HEK293 (cell line): ENCODE results near the gene KLF12.

Experiments used
- CTCF ChIA-PET: fragments of 350-600 bp; formaldehyde crosslinking; extraction: SDS; loops from one replicate; lab custom pipeline; 2021; ENCODE audit warnings: antibody characterized with exemption; lab: Yijun Ruan, JAX
- POLR2A ChIA-PET: fragments of 300-600 bp; formaldehyde crosslinking; extraction: SDS; loops from one replicate; lab custom pipeline; 2020; ENCODE audit warnings: antibody characterized with exemption, inconsistent platforms; lab: Yijun Ruan, JAX
- H3K27ac ChIP-seq: fragments of 200-500 bp; sonication (Bioruptor generic); 2 replicates; pipeline ENCODE4 v1.5.1; 2014; ENCODE audit warnings: low read depth, low read length, control low read depth, inconsistent platforms; ENCODE audit errors: extremely low read depth
- H3K36me3 ChIP-seq, 2 experiments: fragments of 200-500 bp in 1 of 2; sonication (Bioruptor generic) in 1 of 2; 1 replicate in 1 of 2; 2 replicates in 1 of 2; pipeline ENCODE4 v1.5.1; 2014 to 2017; ENCODE audit warnings: inconsistent platforms in 2 of 2, low read length in 2 of 2; ENCODE audit not compliant: control insufficient read depth in 2 of 2, insufficient read depth in 1 of 2
- H3K4me1 ChIP-seq: fragments of 200-500 bp; sonication (Bioruptor generic); 2 replicates; pipeline ENCODE4 v1.5.1; 2014; ENCODE audit warnings: mild to moderate bottlenecking, low read length, inconsistent platforms; ENCODE audit not compliant: control insufficient read depth, insufficient read depth
- H3K4me3 ChIP-seq: 2 replicates; pipeline ENCODE4 v1.5.1; 2011; ENCODE audit warnings: low read depth, mild to moderate bottlenecking, control low read depth, low read length, moderate library complexity
- H3K9me3 ChIP-seq: fragments of 200-500 bp; sonication (Bioruptor generic); 2 replicates; pipeline ENCODE4 v1.5.1; 2014; ENCODE audit warnings: low read depth, low read length, inconsistent platforms; ENCODE audit not compliant: control insufficient read depth, insufficient read depth
- GLIS2 ChIP-seq: fragments of 450-650 bp; formaldehyde crosslinking; IDR thresholded peaks from 2 replicates; pipeline ENCODE4 v1.5.1; 2016; ENCODE audit warnings: missing biosample characterization, missing genetic modification characterization
- KLF9 ChIP-seq: fragments of 450-650 bp; formaldehyde crosslinking; IDR thresholded peaks from 2 replicates; pipeline ENCODE4 v1.5.1; 2016; ENCODE audit warnings: missing biosample characterization, missing genetic modification characterization, low read depth
- MYNN ChIP-seq: fragments of 450-650 bp; formaldehyde crosslinking; IDR thresholded peaks from 2 replicates; pipeline ENCODE4 v1.5.1; 2016; ENCODE audit warnings: missing biosample characterization, missing genetic modification characterization, borderline replicate concordance
- SCRT2 ChIP-seq: fragments of 450-650 bp; formaldehyde crosslinking; IDR thresholded peaks from 2 replicates; pipeline ENCODE4 v1.5.1; 2016; ENCODE audit warnings: missing biosample characterization, missing genetic modification characterization
- ZBTB20 ChIP-seq: fragments of 450-650 bp; formaldehyde crosslinking; IDR thresholded peaks from 2 replicates; pipeline ENCODE4 v1.5.1; 2016; ENCODE audit warnings: missing biosample characterization, missing genetic modification characterization
- ZFHX2 ChIP-seq: fragments of 450-650 bp; formaldehyde crosslinking; conservative IDR thresholded peaks from 2 replicates; pipeline ENCODE4 v1.5.1; 2016; ENCODE audit warnings: missing biosample characterization, missing genetic modification characterization
- ZFP41 ChIP-seq: fragments of 450-650 bp; formaldehyde crosslinking; IDR thresholded peaks from 2 replicates; pipeline ENCODE4 v1.5.1; 2016; ENCODE audit warnings: missing biosample characterization, missing genetic modification characterization, borderline replicate concordance
- ZNF121 ChIP-seq: fragments of 450-650 bp; formaldehyde crosslinking; IDR thresholded peaks from 2 replicates; pipeline ENCODE4 v1.5.1; 2016; ENCODE audit warnings: missing biosample characterization, missing genetic modification characterization
- ZNF169 ChIP-seq: fragments of 450-650 bp; formaldehyde crosslinking; IDR thresholded peaks from 2 replicates; pipeline ENCODE4 v1.5.1; 2016; ENCODE audit warnings: missing biosample characterization, missing genetic modification characterization
- ZNF214 ChIP-seq: fragments of 450-650 bp; formaldehyde crosslinking; IDR thresholded peaks from 2 replicates; pipeline ENCODE4 v1.5.1; 2017; ENCODE audit warnings: missing biosample characterization, mild to moderate bottlenecking, missing genetic modification characterization, borderline replicate concordance
- ZNF223 ChIP-seq: fragments of 450-650 bp; formaldehyde crosslinking; IDR thresholded peaks from 2 replicates; pipeline ENCODE4 v1.5.1; 2016; ENCODE audit warnings: missing biosample characterization, missing genetic modification characterization
- ZNF341 ChIP-seq: fragments of 450-650 bp; formaldehyde crosslinking; IDR thresholded peaks from 2 replicates; pipeline ENCODE4; 2016; ENCODE audit warnings: low read depth, missing biosample characterization, missing genetic modification characterization
- ZNF404 ChIP-seq: fragments of 450-650 bp; formaldehyde crosslinking; IDR thresholded peaks from 2 replicates; pipeline ENCODE4 v1.5.1; 2017; ENCODE audit warnings: missing biosample characterization, missing genetic modification characterization
- ZNF521 ChIP-seq: fragments of 450-650 bp; formaldehyde crosslinking; IDR thresholded peaks from 2 replicates; pipeline ENCODE4 v1.5.1; 2017; ENCODE audit warnings: missing biosample characterization, mild to moderate bottlenecking, missing genetic modification characterization
- ZNF558 ChIP-seq: fragments of 450-650 bp; formaldehyde crosslinking; IDR thresholded peaks from 2 replicates; pipeline ENCODE4 v1.5.1; 2016; ENCODE audit warnings: missing biosample characterization, missing genetic modification characterization
- ZNF560 ChIP-seq: fragments of 450-650 bp; formaldehyde crosslinking; IDR thresholded peaks from 2 replicates; pipeline ENCODE4 v1.5.1; 2017; ENCODE audit warnings: missing biosample characterization, missing genetic modification characterization, borderline replicate concordance
- ZNF623 ChIP-seq: fragments of 450-650 bp; formaldehyde crosslinking; IDR thresholded peaks from 2 replicates; pipeline ENCODE4 v1.5.1; 2016; ENCODE audit warnings: missing biosample characterization, missing genetic modification characterization
- ZNF660 ChIP-seq: fragments of 450-650 bp; IDR thresholded peaks from 2 replicates; pipeline ENCODE4 v1.5.1; 2018; ENCODE audit warnings: missing biosample characterization, mild to moderate bottlenecking, missing genetic modification characterization
- ZNF843 ChIP-seq: fragments of 450-650 bp; formaldehyde crosslinking; IDR thresholded peaks from 2 replicates; pipeline ENCODE4 v1.5.1; 2016; ENCODE audit warnings: missing biosample characterization, missing genetic modification characterization
- TF ChIP-seq, protein P1 (sequence below): fragments of 450-650 bp; formaldehyde crosslinking; IDR thresholded peaks from 2 replicates; pipeline ENCODE4 v1.5.1; 2016; ENCODE audit warnings: missing biosample characterization, missing genetic modification characterization
- TF ChIP-seq, protein P2 (sequence below): fragments of 450-650 bp; formaldehyde crosslinking; IDR thresholded peaks from 2 replicates; pipeline ENCODE4 v1.5.1; 2016; ENCODE audit warnings: missing biosample characterization, missing genetic modification characterization
- TF ChIP-seq, protein P3 (sequence below): fragments of 450-650 bp; formaldehyde crosslinking; conservative IDR thresholded peaks from 2 replicates; pipeline ENCODE4 v1.5.1; 2016; ENCODE audit warnings: low read depth, missing biosample characterization, missing genetic modification characterization
- TF ChIP-seq, protein P4 (sequence below): fragments of 450-650 bp; formaldehyde crosslinking; IDR thresholded peaks from 2 replicates; pipeline ENCODE4 v1.5.1; 2016; ENCODE audit warnings: missing biosample characterization, missing genetic modification characterization, borderline replicate concordance

Gene KLF12

DNA sequence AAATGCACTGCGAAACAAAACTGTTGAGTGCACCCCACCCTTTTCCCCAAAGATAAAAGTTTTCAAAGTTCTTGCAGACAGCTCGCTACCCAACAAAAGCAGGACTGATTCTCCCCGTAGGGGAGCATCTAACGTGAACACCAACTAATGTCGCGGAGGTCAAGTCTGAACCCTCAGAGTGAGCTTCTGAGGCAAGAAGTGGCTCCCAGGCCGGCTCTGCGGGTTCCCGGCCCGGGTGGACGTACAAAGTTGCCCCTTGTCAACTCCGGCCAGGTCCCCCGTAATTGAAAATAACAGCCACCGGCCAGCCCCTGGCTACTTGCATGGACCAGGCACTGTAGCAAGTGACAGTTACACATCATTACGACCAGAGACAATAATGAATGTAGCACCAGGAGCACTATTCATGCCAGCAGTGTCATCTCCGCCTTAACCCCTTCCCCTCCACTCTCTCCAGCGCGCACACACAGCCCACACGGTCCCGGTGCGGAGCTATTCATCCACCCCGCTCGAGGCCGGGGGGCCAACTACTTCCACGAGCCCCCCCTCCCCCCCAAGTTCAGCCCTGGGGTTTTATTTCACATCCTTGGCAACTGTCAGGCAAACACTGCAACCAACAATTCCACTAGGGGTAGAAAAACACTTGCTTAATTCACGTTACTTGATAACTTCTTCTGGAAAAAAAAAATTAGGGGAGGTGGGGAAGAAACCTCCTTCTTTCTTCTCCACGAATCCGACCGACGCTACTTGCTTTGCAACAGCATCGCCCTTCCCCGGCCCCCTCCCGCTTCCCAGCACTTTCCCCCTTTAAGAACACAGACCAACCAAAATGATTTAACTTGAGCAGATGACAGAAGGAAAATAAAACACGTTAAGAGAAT is 1.2 kb downstream of the KLF12 start:
- H3K9me3 ChIP-seq = no peaks in the 10 kb centered on the region
- H3K4me3 ChIP-seq = peak overlapping the region; percentile 75
- TF ChIP-seq ZNF660 (peak; percentile 16; the same call in 1 of the 2 replicates), ZFHX2 (tag by site-specific recombination) (no peak), ZNF214 (tag by site-specific recombination) (0 out of 2 replicates have a peak, but pooled peaks have one; percentile 11), ZNF623 (no peak), ZNF404 (tag by site-specific recombination) (no peak), ZNF223 (no peak), ZNF843 (tag by site-specific recombination) (no peak), SCRT2 (0 out of 2 replicates have a peak, but pooled peaks have one; percentile 46), ZNF341 (peak; percentile 51; the same call in 1 of the 2 replicates), GLIS2 (peak; percentile 43), ZBTB20 (tag by site-specific recombination) (0 out of 2 replicates have a peak, but pooled peaks have one; percentile 7)
- TF ChIP-seq, protein P1, sequence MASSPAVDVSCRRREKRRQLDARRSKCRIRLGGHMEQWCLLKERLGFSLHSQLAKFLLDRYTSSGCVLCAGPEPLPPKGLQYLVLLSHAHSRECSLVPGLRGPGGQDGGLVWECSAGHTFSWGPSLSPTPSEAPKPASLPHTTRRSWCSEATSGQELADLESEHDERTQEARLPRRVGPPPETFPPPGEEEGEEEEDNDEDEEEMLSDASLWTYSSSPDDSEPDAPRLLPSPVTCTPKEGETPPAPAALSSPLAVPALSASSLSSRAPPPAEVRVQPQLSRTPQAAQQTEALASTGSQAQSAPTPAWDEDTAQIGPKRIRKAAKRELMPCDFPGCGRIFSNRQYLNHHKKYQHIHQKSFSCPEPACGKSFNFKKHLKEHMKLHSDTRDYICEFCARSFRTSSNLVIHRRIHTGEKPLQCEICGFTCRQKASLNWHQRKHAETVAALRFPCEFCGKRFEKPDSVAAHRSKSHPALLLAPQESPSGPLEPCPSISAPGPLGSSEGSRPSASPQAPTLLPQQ (tag by site-specific recombination) = 0 out of 2 replicates have a peak, but pooled peaks have one; percentile 94
- TF ChIP-seq, protein P2, sequence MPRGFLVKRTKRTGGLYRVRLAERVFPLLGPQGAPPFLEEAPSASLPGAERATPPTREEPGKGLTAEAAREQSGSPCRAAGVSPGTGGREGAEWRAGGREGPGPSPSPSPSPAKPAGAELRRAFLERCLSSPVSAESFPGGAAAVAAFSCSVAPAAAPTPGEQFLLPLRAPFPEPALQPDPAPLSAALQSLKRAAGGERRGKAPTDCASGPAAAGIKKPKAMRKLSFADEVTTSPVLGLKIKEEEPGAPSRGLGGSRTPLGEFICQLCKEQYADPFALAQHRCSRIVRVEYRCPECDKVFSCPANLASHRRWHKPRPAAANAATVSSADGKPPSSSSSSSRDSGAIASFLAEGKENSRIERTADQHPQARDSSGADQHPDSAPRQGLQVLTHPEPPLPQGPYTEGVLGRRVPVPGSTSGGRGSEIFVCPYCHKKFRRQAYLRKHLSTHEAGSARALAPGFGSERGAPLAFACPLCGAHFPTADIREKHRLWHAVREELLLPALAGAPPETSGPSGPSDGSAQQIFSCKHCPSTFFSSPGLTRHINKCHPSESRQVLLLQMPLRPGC = no peak
- TF ChIP-seq, protein P3, sequence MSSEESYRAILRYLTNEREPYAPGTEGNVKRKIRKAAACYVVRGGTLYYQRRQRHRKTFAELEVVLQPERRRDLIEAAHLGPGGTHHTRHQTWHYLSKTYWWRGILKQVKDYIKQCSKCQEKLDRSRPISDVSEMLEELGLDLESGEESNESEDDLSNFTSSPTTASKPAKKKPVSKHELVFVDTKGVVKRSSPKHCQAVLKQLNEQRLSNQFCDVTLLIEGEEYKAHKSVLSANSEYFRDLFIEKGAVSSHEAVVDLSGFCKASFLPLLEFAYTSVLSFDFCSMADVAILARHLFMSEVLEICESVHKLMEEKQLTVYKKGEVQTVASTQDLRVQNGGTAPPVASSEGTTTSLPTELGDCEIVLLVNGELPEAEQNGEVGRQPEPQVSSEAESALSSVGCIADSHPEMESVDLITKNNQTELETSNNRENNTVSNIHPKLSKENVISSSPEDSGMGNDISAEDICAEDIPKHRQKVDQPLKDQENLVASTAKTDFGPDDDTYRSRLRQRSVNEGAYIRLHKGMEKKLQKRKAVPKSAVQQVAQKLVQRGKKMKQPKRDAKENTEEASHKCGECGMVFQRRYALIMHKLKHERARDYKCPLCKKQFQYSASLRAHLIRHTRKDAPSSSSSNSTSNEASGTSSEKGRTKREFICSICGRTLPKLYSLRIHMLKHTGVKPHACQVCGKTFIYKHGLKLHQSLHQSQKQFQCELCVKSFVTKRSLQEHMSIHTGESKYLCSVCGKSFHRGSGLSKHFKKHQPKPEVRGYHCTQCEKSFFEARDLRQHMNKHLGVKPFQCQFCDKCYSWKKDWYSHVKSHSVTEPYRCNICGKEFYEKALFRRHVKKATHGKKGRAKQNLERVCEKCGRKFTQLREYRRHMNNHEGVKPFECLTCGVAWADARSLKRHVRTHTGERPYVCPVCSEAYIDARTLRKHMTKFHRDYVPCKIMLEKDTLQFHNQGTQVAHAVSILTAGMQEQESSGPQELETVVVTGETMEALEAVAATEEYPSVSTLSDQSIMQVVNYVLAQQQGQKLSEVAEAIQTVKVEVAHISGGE (tag by site-specific recombination) = peak; percentile 85
- TF ChIP-seq, all 188 proteins: peak for 8
- CTCF ChIA-PET = interaction anchor here (0.6 to 1.2 kb wide), 3 partner anchors 431 to 1083 kb away, joined by 3 to 5 read pairs (median 4); no protein-coding TSS in a partner anchor
- H3K27ac ChIP-seq = peak overlapping the region; percentile 86
- H3K36me3 ChIP-seq = no peaks in the 10 kb centered on the region
- POLR2A ChIA-PET = interaction anchor here (1.5 kb wide), 1 partner anchor 197 kb away, joined by 5 read pairs; no protein-coding TSS in a partner anchor
- H3K4me1 ChIP-seq = peaks cover 9% of the 10 kb centered on the region

DNA sequence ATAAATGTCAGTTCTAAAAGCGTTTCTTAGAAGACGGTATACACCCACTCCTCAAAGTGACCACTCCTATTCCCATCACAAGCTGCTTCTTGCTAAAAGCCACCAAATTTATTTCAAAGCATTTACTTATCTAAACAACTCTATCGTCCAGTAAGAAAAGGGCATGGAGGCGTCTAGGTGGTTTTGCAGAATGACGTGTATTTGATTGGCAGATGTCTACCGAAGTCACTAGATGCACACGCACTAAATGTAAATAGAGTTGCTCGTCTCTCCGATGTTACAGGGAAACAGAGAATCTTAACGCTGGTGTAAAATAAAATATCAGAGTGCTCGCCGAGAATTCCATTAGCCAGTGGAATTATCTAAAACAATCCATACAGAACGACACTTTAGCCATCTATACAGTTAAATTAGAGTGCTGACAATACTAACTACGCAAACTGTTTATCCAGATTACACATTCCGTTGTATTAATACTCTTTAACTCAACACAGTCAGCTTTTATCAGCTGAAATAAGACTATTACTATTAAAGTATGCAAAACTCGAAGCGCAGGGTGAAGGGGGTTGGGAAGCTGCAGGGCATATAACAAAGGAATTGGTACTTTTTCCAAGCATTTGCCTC is 1.9 kb downstream of the KLF12 start:
- ChIA-PET POLR2A (interaction anchor here (0.7 kb wide), 1 partner anchor 117 kb away, joined by 3 read pairs; no protein-coding TSS in a partner anchor), CTCF (interaction anchor here (1.2 kb wide), 1 partner anchor 1083 kb away, joined by 3 read pairs; no protein-coding TSS in a partner anchor)
- Histone ChIP-seq H3K36me3 (no peaks in the 10 kb centered on the region), H3K9me3 (no peaks in the 10 kb centered on the region), H3K4me3 (peak overlapping the region; percentile 75), H3K27ac (peak overlapping the region; percentile 86; the same call in 1 of the 2 replicates), H3K4me1 (peaks cover 9% of the 10 kb centered on the region)
- TF ChIP-seq ZNF169 (no peak), ZNF560 (tag by site-specific recombination) (no peak), ZFP41 (tag by site-specific recombination) (no peak), KLF9 (tag by site-specific recombination) (no peak), MYNN (no peak), ZNF558 (tag by site-specific recombination) (no peak), ZNF521 (tag by site-specific recombination) (no peak), ZNF121 (tag by site-specific recombination) (no peak)
- TF ChIP-seq, protein P4, sequence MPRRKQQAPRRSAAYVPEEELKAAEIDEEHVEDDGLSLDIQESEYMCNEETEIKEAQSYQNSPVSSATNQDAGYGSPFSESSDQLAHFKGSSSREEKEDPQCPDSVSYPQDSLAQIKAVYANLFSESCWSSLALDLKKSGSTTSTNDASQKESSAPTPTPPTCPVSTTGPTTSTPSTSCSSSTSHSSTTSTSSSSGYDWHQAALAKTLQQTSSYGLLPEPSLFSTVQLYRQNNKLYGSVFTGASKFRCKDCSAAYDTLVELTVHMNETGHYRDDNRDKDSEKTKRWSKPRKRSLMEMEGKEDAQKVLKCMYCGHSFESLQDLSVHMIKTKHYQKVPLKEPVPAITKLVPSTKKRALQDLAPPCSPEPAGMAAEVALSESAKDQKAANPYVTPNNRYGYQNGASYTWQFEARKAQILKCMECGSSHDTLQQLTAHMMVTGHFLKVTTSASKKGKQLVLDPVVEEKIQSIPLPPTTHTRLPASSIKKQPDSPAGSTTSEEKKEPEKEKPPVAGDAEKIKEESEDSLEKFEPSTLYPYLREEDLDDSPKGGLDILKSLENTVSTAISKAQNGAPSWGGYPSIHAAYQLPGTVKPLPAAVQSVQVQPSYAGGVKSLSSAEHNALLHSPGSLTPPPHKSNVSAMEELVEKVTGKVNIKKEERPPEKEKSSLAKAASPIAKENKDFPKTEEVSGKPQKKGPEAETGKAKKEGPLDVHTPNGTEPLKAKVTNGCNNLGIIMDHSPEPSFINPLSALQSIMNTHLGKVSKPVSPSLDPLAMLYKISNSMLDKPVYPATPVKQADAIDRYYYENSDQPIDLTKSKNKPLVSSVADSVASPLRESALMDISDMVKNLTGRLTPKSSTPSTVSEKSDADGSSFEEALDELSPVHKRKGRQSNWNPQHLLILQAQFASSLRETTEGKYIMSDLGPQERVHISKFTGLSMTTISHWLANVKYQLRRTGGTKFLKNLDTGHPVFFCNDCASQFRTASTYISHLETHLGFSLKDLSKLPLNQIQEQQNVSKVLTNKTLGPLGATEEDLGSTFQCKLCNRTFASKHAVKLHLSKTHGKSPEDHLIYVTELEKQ (tag by site-specific recombination) = peak; percentile 53; the same call in 1 of the 2 replicates
